ENCODE results near the gene THSD7A. TPM values are rescaled to one million over a fixed set of nuclear protein-coding genes. Genes with fewer than 3 reads are reported as not detected.

The THSD7A gene
- total RNA-seq, 2 experiments from 2014 or later = not detected

DNA sequence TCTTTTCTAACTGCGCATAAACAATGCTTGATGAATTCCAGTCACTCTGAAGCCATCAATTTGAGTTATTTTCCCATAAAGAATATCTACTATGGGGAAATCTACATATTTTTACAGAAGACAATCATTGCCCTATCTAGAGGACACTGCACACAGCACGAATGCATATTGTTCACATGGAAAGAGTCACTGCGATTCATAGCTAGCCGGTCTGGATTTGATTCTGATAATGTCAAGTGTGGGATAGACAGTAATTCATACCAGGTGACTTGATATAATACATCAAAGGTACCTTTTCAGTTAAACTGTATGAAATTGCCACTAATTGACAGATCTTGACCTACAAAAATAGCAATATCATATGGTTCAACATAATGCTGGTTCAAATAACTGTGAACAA lies 255.7 kb downstream of the THSD7A start:
- no peaks in the 10 kb centered on the region for H3K4me1 Mint-ChIP-seq
- H3K4me3 Mint-ChIP-seq = no peak overlapping the region
- H3K36me3 Mint-ChIP-seq = no peaks in the 10 kb centered on the region
- no peaks in the 10 kb centered on the region for H3K27me3 Mint-ChIP-seq
- no peak for ATAC-seq
- no peak overlapping the region for H3K27ac Mint-ChIP-seq
- CTCF ChIA-PET = no interaction called here
- no peak for DNase-seq
- no peaks in the 10 kb centered on the region for H3K9me3 Mint-ChIP-seq (ENCODE audit: low read depth)

DNA sequence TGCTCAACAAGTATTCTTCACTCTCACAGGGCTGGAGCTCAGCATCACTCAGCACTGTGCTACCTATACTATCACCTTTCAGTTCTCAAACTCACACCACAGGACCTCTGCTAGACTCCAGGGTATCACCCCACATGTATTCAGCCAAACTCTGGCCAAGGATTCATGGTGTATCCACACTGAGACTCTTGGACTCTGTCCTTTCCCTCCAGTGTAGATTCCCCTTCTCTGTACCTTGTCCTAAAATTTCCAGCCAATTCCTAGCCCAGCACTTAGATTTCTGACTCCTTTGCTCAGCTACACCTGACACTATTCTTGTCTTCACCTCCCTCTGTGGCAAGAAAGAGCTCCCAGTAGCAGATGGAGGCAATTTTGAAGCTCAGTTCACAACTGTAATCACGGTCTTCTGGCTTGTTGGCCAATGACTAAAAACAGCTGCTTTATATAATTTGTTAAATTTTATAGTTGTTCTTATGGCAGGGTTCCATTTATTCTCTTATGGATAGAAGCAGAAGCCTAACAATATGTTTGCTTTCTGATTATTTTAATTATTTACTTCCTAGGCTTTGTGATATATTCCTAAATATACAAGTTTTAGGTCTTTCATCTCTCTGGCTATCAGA lies 258.8 kb downstream of the THSD7A start:
- no peak overlapping the region for H3K4me3 Mint-ChIP-seq
- no peaks in the 10 kb centered on the region for H3K27me3 Mint-ChIP-seq
- no peak overlapping the region for H3K27ac Mint-ChIP-seq
- no peaks in the 10 kb centered on the region for H3K4me1 Mint-ChIP-seq
- H3K36me3 Mint-ChIP-seq = no peaks in the 10 kb centered on the region
- DNase-seq (no peak), ATAC-seq (no peak)
- CTCF ChIA-PET = no interaction called here
- H3K9me3 Mint-ChIP-seq (ENCODE audit: low read depth) = peaks cover 2% of the 10 kb centered on the region

DNA sequence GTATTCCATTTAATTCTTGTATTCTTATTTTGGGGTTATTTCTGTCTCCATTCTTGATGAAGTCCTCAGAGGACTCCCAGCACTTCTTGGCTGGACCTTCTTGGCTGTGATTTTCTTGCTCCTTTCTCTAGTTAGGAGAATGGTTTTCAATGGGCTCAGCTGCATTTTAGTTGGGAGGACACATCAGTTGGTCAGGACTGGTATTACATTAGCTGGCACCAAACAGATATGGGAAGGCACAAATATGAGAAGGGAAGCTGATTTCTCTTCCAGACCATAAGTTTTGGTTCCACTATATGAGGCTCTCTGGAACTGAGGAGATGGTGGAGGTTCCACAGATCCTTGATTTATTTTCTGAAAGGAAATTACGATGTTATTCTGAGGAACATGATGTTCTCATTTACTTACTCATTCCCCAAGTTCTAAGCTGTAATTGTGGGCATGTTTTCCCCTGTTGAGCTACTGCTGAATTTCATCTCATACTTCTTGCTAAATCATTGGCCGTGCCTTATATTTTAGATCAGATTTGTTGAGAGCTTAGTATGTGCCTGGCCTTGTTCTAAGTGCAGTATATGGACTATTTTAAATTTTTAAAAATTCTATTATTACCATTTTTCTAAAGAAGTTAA lies 261.0 kb downstream of the THSD7A start:
- H3K9me3 Mint-ChIP-seq (ENCODE audit: low read depth) = peaks cover 2% of the 10 kb centered on the region
- no peak overlapping the region for H3K4me3 Mint-ChIP-seq
- CTCF ChIA-PET = no interaction called here
- DNase-seq = no peak
- no peak overlapping the region for H3K27ac Mint-ChIP-seq
- no peak for ATAC-seq
- H3K4me1 Mint-ChIP-seq = no peaks in the 10 kb centered on the region
- H3K27me3 Mint-ChIP-seq = no peaks in the 10 kb centered on the region
- no peaks in the 10 kb centered on the region for H3K36me3 Mint-ChIP-seq

DNA sequence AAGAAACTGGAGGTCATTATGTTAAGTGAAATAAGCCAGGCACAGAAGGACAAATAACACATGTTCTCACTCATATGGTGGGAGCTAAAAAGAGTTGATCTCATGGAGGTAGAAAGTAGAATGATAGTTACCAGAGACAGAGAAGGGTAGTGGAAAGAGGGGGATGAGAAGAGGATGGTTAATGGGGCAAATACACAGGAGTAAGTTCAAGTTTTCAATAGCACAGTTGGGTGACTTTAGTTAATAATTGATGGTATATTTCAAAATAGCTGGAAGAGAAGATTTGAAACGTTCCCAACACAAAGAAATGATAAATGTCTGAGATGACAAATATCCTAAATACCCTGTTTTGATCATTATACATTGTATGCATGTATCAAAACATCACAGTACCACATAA lies 261.8 kb downstream of the THSD7A start:
- CTCF ChIA-PET = no interaction called here
- Mint-ChIP-seq H3K27me3 (no peaks in the 10 kb centered on the region), H3K4me3 (no peak overlapping the region), H3K4me1 (no peaks in the 10 kb centered on the region), H3K9me3 (ENCODE audit: low read depth) (peaks cover 2% of the 10 kb centered on the region), H3K27ac (no peak overlapping the region), H3K36me3 (no peaks in the 10 kb centered on the region)
- no peak for ATAC-seq
- DNase-seq = no peak

DNA sequence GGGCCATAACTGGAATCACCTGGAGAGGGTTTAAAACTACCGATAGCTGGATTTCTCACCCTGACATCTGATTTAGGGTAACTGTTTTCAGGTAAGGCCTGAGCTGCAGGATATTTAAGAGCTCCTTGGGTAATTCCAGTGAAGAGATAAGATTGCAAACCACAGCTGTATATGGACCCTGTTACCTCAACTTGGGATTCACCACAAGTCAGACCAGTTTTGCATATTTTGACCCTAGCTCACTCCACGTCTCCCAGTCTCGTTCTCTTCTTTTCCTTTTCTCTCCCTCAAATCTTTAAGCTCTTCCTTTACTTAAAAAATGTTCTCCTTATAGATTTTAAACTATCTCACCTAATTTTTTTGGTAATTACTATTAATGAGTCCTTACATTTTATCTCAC lies 264.4 kb downstream of the THSD7A start:
- Mint-ChIP-seq H3K4me3 (no peak overlapping the region), H3K27me3 (no peaks in the 10 kb centered on the region), H3K36me3 (no peaks in the 10 kb centered on the region), H3K9me3 (ENCODE audit: low read depth) (peaks cover 2% of the 10 kb centered on the region), H3K27ac (no peak overlapping the region), H3K4me1 (no peaks in the 10 kb centered on the region)
- CTCF ChIA-PET = no interaction called here
- no peak for ATAC-seq
- DNase-seq = no peak

DNA sequence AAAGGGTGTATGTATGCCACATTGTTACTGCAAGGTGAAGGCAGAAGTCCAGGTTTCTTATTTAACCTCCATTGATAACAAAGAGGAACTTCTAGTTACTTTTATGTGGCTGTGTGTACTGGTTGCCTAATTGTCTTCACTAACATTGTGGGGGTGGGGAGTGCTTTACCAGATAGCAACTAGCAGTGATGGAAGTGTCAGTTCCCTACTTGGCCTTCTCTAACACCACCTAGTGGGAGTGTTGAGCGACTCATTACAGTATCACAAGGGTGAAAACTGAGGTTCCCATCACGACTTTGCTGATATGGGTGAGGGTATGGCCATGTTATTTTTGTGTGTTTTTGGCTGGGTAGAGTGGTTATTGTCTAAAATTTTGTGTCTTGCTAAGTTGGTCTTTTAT lies 274.4 kb downstream of the THSD7A start:
- H3K27me3 Mint-ChIP-seq = no peaks in the 10 kb centered on the region
- no peak overlapping the region for H3K27ac Mint-ChIP-seq
- ATAC-seq (no peak), DNase-seq (no peak)
- CTCF ChIA-PET = no interaction called here
- H3K4me1 Mint-ChIP-seq = no peaks in the 10 kb centered on the region
- no peak overlapping the region for H3K4me3 Mint-ChIP-seq
- H3K36me3 Mint-ChIP-seq = no peaks in the 10 kb centered on the region
- H3K9me3 Mint-ChIP-seq (ENCODE audit: low read depth) = no peaks in the 10 kb centered on the region

DNA sequence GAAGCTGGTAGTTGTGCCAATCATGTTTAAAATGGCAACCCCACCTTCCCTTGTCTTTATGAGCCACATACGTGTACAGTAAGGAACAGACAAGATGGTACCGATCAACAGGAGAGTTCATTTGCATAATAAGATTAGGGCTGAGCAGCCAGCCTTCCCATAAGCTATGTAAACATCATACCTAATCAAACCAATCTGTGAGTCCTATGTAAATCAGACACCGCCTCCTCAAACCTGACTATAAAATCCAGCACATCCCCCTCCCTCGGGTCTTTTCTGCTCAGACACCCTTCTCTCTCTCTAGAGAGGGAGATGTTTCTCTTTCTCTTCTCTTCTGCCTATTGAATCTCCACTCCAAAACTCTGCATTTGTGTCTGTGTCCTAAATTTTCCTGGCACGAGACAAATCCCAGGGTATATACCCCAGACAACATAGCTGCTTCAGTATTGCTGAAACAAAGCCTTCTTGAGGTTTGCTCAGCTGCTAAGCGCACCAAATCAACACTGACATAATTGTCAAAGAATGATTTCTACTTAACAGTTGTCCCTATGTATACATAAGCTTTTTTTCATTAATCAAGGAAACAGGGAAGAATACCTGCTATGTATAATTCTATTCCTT lies 279.2 kb downstream of the THSD7A start:
- Mint-ChIP-seq H3K27me3 (no peaks in the 10 kb centered on the region), H3K4me3 (no peak overlapping the region), H3K4me1 (no peaks in the 10 kb centered on the region), H3K36me3 (no peaks in the 10 kb centered on the region), H3K27ac (no peak overlapping the region), H3K9me3 (ENCODE audit: low read depth) (no peaks in the 10 kb centered on the region)
- no peak for DNase-seq
- CTCF ChIA-PET = interaction anchor here (1.3 kb wide), 1 partner anchor 10 kb away, joined by 3 read pairs; no protein-coding TSS in a partner anchor
- no peak for ATAC-seq

DNA sequence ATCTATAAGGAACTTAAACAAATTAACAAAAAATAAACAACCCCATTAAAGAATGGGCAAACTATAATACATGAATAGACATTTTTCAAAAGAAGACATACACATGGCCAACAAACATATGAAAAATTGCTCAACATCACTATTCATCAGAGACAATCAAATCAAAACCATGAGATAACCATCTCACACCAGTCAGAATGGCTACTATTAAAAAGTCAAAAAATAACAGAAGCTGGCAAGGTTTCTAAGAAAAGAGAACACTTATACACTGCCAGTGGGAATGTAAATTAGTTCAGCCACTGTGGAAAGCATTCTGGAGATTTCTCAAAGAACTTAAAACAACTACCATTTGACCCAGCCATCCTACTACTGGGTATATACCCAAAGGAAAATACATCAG lies 280.5 kb downstream of the THSD7A start:
- Mint-ChIP-seq H3K4me1 (no peaks in the 10 kb centered on the region), H3K36me3 (no peaks in the 10 kb centered on the region), H3K9me3 (ENCODE audit: low read depth) (peaks cover 4% of the 10 kb centered on the region), H3K4me3 (no peak overlapping the region), H3K27me3 (no peaks in the 10 kb centered on the region), H3K27ac (no peak overlapping the region)
- no peak for DNase-seq
- ATAC-seq = no peak
- CTCF ChIA-PET = interaction anchor here (1.3 kb wide), 1 partner anchor 12 kb away, joined by 3 read pairs; no protein-coding TSS in a partner anchor

DNA sequence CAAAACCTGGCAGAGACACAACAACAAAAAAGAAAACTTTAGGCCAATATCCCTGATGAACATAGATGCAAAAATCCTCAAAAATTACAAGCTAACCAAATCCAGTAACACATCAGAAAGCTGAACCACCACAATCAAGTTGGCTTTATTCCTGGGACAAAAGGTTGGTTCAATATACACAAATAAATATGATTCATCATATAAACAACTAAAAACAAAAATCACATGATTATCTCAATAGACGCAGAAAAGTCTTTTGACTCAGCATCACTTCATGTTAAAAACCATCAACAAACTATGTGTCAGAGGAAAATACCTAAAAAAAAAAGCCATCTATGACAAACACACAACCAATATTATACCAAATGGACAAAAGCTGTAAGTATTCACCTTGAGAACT lies 283.5 kb downstream of the THSD7A start:
- DNase-seq (no peak), ATAC-seq (no peak)
- no peaks in the 10 kb centered on the region for H3K36me3 Mint-ChIP-seq
- H3K4me3 Mint-ChIP-seq = no peak overlapping the region
- H3K4me1 Mint-ChIP-seq = no peaks in the 10 kb centered on the region
- H3K27ac Mint-ChIP-seq = no peak overlapping the region
- peaks cover 5% of the 10 kb centered on the region for H3K9me3 Mint-ChIP-seq (ENCODE audit: low read depth)
- H3K27me3 Mint-ChIP-seq = no peaks in the 10 kb centered on the region
- CTCF ChIA-PET = no interaction called here

DNA sequence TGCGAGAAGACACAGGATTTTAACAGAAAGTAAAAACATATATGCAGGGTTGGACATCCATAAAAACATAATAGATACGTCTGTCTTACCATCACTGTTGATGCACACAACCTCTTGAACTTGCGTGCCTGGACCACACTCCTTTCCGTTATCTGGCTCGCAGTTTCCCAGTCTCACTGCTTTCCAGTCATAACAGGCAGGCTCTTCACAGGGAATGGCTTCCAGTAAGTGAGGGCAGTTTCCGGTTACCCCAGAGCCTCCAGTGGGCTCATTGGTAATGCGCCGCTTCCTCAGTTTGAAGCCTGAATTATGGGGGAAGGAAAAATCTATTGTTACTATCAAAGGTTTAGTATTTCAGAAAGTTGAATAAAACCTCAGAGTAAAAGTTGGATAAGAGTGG lies 290.7 kb downstream of the THSD7A start:
- Mint-ChIP-seq H3K27ac (no peak overlapping the region), H3K4me3 (no peak overlapping the region), H3K36me3 (no peaks in the 10 kb centered on the region), H3K9me3 (ENCODE audit: low read depth) (no peaks in the 10 kb centered on the region), H3K4me1 (no peaks in the 10 kb centered on the region), H3K27me3 (no peaks in the 10 kb centered on the region)
- CTCF ChIA-PET = no interaction called here
- DNase-seq = no peak
- ATAC-seq = no peak

DNA sequence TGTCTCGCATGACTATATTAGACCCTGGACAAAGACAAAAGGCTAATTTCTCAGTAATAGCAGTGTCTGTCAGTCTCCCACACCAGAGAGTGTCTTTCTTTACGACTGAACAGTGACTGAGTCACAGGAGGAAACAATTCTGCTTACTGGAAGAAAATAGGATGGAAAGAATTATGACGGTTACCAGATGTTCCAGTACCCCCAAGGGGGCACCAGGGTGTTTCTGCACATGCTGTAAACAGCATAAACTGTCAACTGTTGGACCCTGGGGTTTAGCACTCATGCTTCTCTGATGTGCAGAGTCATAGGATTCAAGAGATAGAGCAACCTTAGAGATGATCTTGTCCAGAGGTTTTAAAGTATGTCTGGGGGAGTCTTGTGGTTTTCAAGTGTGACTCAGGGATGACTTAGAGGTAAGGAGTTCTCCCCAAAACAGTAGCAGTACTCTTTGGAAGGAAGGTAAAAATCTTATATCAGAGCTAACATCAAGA lies 291.7 kb downstream of the THSD7A start:
- Mint-ChIP-seq H3K4me3 (no peak overlapping the region), H3K27me3 (no peaks in the 10 kb centered on the region), H3K36me3 (no peaks in the 10 kb centered on the region), H3K9me3 (ENCODE audit: low read depth) (no peaks in the 10 kb centered on the region), H3K27ac (no peak overlapping the region), H3K4me1 (no peaks in the 10 kb centered on the region)
- ATAC-seq = no peak
- CTCF ChIA-PET = no interaction called here
- no peak for DNase-seq

DNA sequence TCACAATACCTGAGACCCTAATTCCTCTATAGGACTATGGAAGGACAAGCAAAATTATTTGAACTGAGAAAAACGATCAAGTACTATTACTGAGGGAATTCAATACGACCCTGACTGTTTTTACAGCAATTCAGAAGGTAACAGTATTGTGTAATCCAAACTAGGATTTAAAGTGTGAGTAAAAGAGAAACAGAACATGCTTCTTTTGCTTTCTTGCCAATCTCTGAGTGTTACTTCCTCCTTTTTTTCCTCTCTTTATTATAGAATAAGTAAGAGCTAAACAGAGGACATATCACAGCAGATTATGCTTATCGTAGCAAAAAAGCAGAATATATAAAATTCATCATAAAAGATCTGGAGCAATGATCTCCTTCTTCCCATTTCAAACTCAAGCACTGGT lies 292.1 kb downstream of the THSD7A start:
- no peak overlapping the region for H3K27ac Mint-ChIP-seq
- CTCF ChIA-PET = no interaction called here
- no peak for ATAC-seq
- H3K36me3 Mint-ChIP-seq = no peaks in the 10 kb centered on the region
- no peaks in the 10 kb centered on the region for H3K9me3 Mint-ChIP-seq (ENCODE audit: low read depth)
- H3K27me3 Mint-ChIP-seq = no peaks in the 10 kb centered on the region
- H3K4me3 Mint-ChIP-seq = no peak overlapping the region
- no peak for DNase-seq
- no peaks in the 10 kb centered on the region for H3K4me1 Mint-ChIP-seq

DNA sequence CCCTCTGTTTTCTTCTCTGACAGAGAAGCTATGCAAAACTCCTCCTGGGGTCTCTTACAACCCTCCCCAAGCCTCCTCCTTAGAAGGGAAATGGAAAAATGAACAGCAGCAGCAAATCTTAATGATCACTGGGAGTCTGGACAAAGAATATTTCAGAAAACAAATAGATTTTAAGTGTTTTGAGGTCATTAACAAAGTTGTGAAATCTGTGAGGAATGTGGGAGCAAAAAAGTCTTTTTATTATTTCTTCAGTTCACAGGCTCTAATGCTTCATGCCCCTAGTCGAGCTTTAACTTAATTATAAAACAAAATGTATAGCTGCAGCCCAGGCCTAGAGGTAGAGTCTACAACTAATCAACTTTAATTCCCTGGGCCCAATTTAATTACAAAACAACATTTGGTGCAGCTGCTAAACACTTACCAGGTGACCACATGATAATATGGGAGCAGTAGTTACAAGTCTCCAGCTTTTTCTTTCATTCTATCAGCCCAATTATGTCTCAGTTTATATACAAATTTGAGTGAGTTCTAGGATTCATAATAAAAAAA lies 293.2 kb downstream of the THSD7A start:
- Mint-ChIP-seq H3K9me3 (ENCODE audit: low read depth) (no peaks in the 10 kb centered on the region), H3K27ac (no peak overlapping the region), H3K36me3 (no peaks in the 10 kb centered on the region), H3K4me1 (no peaks in the 10 kb centered on the region), H3K27me3 (no peaks in the 10 kb centered on the region), H3K4me3 (no peak overlapping the region)
- CTCF ChIA-PET = no interaction called here
- DNase-seq = no peak
- ATAC-seq = no peak

DNA sequence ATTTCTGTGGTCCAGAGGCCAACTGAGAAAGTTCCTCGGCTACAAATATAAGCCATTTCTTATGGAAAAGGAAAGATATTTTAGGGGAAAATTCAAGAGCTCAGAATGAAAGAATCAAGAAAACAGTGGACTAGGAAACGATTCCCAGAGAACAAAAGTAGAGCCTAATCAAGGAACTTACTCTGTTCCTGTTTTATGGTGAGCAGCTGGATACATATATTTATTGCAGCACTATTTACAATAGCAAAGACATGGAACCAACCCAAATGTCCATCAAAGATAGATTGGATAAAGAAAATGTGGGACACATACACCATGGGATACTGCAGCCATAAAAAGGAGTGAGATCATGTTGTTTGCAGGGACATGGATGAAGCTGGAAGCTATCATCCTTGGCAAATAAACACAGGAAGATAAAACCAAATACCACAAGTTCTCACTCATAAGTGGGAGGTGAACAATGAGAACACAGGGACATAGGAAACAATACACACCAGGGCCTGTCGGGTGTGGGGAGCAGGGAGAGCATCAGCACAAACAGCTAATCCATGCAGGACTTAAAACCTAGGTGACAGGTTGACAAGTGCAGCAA lies 298.7 kb downstream of the THSD7A start:
- Mint-ChIP-seq H3K36me3 (no peaks in the 10 kb centered on the region), H3K27ac (no peak overlapping the region), H3K4me1 (no peaks in the 10 kb centered on the region), H3K27me3 (no peaks in the 10 kb centered on the region), H3K4me3 (no peak overlapping the region), H3K9me3 (ENCODE audit: low read depth) (peaks cover 2% of the 10 kb centered on the region)
- ATAC-seq (no peak), DNase-seq (no peak)
- CTCF ChIA-PET = no interaction called here

Data from activated CD8-positive, alpha-beta memory T cell treated with anti-CD3 and anti-CD28 coated beads, Interleukin-2, amount 10 ng/mL, durations not matched to agents 7 days and 5 days (primary cell).